Pancreas (tissue), 10 donors: ENCODE data around the gene TESPA1. TPM values are rescaled to one million over a fixed set of nuclear protein-coding genes. Genes with fewer than 3 reads are reported as not detected.
"Not testable (repeated sequence)": the region's sequence is repeated elsewhere in the genome, so short reads cannot be mapped to it uniquely, and the experiment has no call there.

Source experiments
- ATAC-seq, 4 donors: fragments of 200-7000 bp; cut with Tn5 transposase; one replicate each; pipeline versions ENCODE4 v1.8.0 to v1.9.1; 2020; ENCODE audit warnings: mild to moderate bottlenecking in 4 of 4, moderate library complexity in 4 of 4
- DNase-seq, 6 donors: peaks; one replicate each; pipeline ENCODE4 v3.0.0-alpha.2; 2020
- FAIRE-seq: peaks from 2 replicates; lab custom pipeline; 2012; peaks lifted over from hg19 to GRCh38; lab: Jason Lieb, UNC
- H3K27ac ChIP-seq, 4 donors: fragments of 200-600 bp; sonication (generic); 1 replicate in 3 of 4; 2 replicates in 1 of 4; pipeline versions ENCODE4 v1.5.0 to v1.8.0; 2020
- H3K27me3 ChIP-seq, 4 donors: fragments of 200-600 bp; one replicate each; pipeline ENCODE4 v1.8.0; 2021
- H3K36me3 ChIP-seq, 3 donors: fragments of 200-600 bp; sonication (generic) in 1 of 3; one replicate each; pipeline versions ENCODE4 v1.5.0 to v1.8.0; 2020 to 2021
- H3K4me1 ChIP-seq, 3 donors: fragments of 200-600 bp; one replicate each; pipeline ENCODE4 v1.8.0; 2021
- H3K4me3 ChIP-seq, 4 donors: fragments of 200-600 bp; sonication (generic) in 2 of 4; one replicate each; pipeline versions ENCODE4 v1.5.0 to v1.8.0; 2020 to 2021
- H3K9me3 ChIP-seq, 4 donors: fragments of 200-600 bp; one replicate each; pipeline ENCODE4 v1.8.0; 2021
- CTCF ChIP-seq, 4 donors: fragments of 200-600 bp; sonication (generic) in 3 of 4; IDR thresholded peaks; one replicate each; pipeline versions ENCODE4 v1.5.0 to v1.8.0; 2021; ENCODE audit warnings: antibody characterized with exemption in 4 of 4
- WGBS, 2 donors: extraction: QIAGEN DNeasy Blood & Tissue Kit; methylation state at CpG; one replicate each; pipeline ENCODE4 v1.1.7; 2013; 5-methylcytosine and 5-hydroxymethylcytosine counted together
- intact Hi-C, 3 donors: fragments of 100-400 bp; cut with DNase I; formaldehyde crosslinking; loops; one replicate each; pipeline versions ENCODE4 v1.11.1 to v1.14.2; 2022
- polyA plus RNA-seq, 2 donors: library from polyadenylated mRNA; stranded (reverse); fragments of 200-250 nt; gene quantifications; one replicate each; pipeline ENCODE4 v1.2.3, GENCODE V29; 2013
- total RNA-seq, 6 donors: library from RNA; stranded (reverse); fragmentation: NEBNext Ultra II Directional in 4 of 6; extraction: Animal tissue kit (Norgen Biotek cat#: 25700) in 4 of 6; gene quantifications; one replicate each; pipeline versions ENCODE4 v1.2.1 to v1.2.4, GENCODE V29; 2021 to 2023
- donor health status: healthy with polysubstance abuse.
- donor health status: DM: no; HTN: no; CAD: no; lungs with moderate emphysema.
- donor health status: DM: no; HTN: no; CAD: no.
- donor health status: control.
- donor health status: control.
- donor health status: Bipolar disorder and iron deficiency.
- donor health status: DM: yes; HTN: yes; CAD: no.
- donor health status: DM: no; HTN: no; CAD: no.
- donor health status: DM: no; HTN: no; CAD: no.
- donor health status: DM: yes; HTN: yes; CAD: no.

Gene TESPA1
- total and polyA plus RNA-seq, 8 donors = 0.08 to 0.60 (median 0.25) TPM

- no peaks in the 10 kb centered on the region for H3K4me1 ChIP-seq
- H3K27me3 ChIP-seq = no peaks in the 10 kb centered on the region
- 82 to 85% methylated on average over 4 of the region's 4 CpGs for WGBS, 2 donors
- H3K9me3 ChIP-seq = no peaks in the 10 kb centered on the region
- no peak overlapping the region for H3K4me3 ChIP-seq
- intact Hi-C loops = no loop called here
- no peaks in the 10 kb centered on the region for H3K36me3 ChIP-seq
- no peak for FAIRE-seq
- ATAC-seq = no peak
- H3K27ac ChIP-seq = no peak overlapping the region
- DNase-seq = no peak
- TF ChIP-seq CTCF (IDR thresholded peaks at IDR 0.05) = no peak
These were observed 3.2 kb upstream of the TESPA1 start for GRCh38 chr12:54987611-54988231.

GRCh38 chr12:54986773-54987172, 2.2 kb upstream of the TESPA1 start:
- H3K36me3 ChIP-seq, intact Hi-C loops, H3K27ac ChIP-seq, H3K27me3 ChIP-seq, H3K9me3 ChIP-seq, DNase-seq, FAIRE-seq, H3K4me3 ChIP-seq, H3K4me1 ChIP-seq, ATAC-seq: not testable (repeated sequence)
- WGBS, 2 donors = 82 to 94% methylated on average over 3 of the region's 3 CpGs

- TF ChIP-seq CTCF (IDR thresholded peaks at IDR 0.05) = no peak
- 74 to 77% methylated on average over 2 of the region's 2 CpGs for WGBS, 2 donors
- Histone ChIP-seq H3K4me3 (no peak overlapping the region), H3K27ac (no peak overlapping the region), H3K36me3 (no peaks in the 10 kb centered on the region), H3K27me3 (no peaks in the 10 kb centered on the region), H3K4me1 (no peaks in the 10 kb centered on the region), H3K9me3 (no peaks in the 10 kb centered on the region)
- ATAC-seq = no peak
- FAIRE-seq = no peak
- DNase-seq = no peak
- intact Hi-C loops = no loop called here
These were observed 943 bp downstream of the TESPA1 start for GRCh38 chr12:54983536-54984101.

- 86 to 96% methylated on average over 2 of the region's 2 CpGs for whole genome bisulfite sequencing, 2 donors
- Histone ChIP-seq H3K27me3 (no peaks in the 10 kb centered on the region), H3K27ac (no peak overlapping the region), H3K4me3 (no peak overlapping the region), H3K36me3 (no peaks in the 10 kb centered on the region), H3K9me3 (no peaks in the 10 kb centered on the region), H3K4me1 (no peaks in the 10 kb centered on the region)
- ATAC-seq (no peak), FAIRE-seq (no peak), DNase-seq (no peak)
- TF ChIP-seq CTCF (IDR thresholded peaks at IDR 0.05) = no peak
- intact Hi-C loops = no loop called here
These were observed 2.8 kb downstream of the TESPA1 start for GRCh38 chr12:54981796-54982195.

- no peak for DNase-seq
- intact Hi-C loops = no loop called here
- ATAC-seq = no peak
- no peak overlapping the region for H3K4me3 ChIP-seq
- FAIRE-seq = no peak
- TF ChIP-seq CTCF (IDR thresholded peaks at IDR 0.05) = no peak
- H3K4me1 ChIP-seq = no peaks in the 10 kb centered on the region
- 79 to 87% methylated on average over 5 of the region's 5 CpGs for WGBS, 2 donors
- no peaks in the 10 kb centered on the region for H3K27me3 ChIP-seq
- no peaks in the 10 kb centered on the region for H3K9me3 ChIP-seq
- no peak overlapping the region for H3K27ac ChIP-seq
- H3K36me3 ChIP-seq = no peaks in the 10 kb centered on the region
These were observed 4.2 kb downstream of the TESPA1 start for GRCh38 chr12:54980341-54980740.
